ENCODE data around the gene ULK4.

Gene ULK4

DNA sequence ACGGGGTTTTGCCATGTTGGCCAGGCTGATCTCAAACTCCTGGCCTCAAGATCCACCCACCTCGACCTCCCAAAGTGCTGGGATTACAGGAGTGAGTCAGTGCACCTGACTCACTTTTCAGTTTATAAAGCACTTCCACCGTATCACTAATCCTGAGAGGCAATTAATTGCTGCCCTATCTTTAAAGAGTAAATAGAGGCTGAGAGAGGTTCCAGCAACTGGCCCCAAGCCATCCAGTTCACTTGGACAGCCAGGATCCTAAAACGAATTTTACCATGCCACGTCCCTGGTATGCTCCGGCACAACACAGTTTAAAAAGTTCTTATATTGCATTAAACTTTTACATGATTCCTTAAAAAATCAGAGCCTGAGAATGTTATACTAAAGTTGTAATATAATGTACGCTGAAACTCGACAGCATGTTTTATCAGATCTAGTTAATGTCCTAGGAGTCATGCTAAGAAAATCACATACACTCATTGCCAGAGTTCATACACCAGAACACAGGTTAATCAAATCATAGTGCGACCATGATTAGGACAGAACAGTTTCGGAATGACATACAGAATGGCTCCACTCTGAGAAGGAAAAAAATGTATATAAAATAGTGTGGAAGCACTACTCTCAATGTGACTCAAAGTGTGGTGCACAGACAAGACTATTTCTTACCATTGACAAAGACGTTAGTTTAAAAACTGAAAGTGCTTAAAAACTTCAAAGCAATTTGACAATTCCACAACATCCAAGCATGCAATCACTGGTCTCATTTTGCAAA, 125.4 kb downstream of the ULK4 start:
- H3K4me3 ChIP-seq (replicated peaks; ENCODE audit: low read depth, low read length) = no peak overlapping the region
- no peak for DNase-seq (ENCODE audit: low read depth)
- TF ChIP-seq CTCF (IDR thresholded peaks at IDR 0.05; ENCODE audit: low read length, missing control alignments) = no peak

- H3K4me3 ChIP-seq (replicated peaks; ENCODE audit: low read depth, low read length) = no peak overlapping the region
- TF ChIP-seq CTCF (IDR thresholded peaks at IDR 0.05; ENCODE audit: low read length, missing control alignments) = no peak
- no peak for DNase-seq (ENCODE audit: low read depth)
Observed at GRCh38 chr3:41833628-41834027, 128.3 kb downstream of the ULK4 start.

DNA sequence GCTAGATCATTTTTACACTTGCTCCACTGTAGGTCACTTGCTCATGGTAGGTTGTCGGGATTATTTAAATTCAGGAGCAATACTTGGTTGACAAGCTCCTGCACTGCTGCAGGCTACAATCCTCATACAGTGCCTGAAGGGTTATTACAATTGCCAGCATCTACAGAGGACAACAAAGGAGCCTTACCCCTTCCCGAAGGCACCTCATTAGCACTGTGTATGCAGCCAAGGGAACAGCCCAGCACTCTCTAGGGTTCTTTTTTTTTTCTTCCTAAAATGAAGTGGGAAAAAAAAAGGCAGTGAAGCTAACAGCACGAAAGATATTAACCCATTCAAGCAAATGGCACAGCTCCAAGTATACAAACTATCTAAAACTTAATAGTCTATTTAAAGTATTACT, 142.7 kb downstream of the ULK4 start:
- DNase-seq (ENCODE audit: low read depth) = no peak
- no peak overlapping the region for H3K4me3 ChIP-seq (replicated peaks; ENCODE audit: low read depth, low read length)
- TF ChIP-seq CTCF (IDR thresholded peaks at IDR 0.05; ENCODE audit: low read length, missing control alignments) = no peak

GRCh38 chr3:41808618-41809017, 153.3 kb downstream of the ULK4 start:
- TF ChIP-seq CTCF (IDR thresholded peaks at IDR 0.05; ENCODE audit: low read length, missing control alignments) = no peak
- no peak for DNase-seq (ENCODE audit: low read depth)
- no peak overlapping the region for H3K4me3 ChIP-seq (replicated peaks; ENCODE audit: low read depth, low read length)

DNA sequence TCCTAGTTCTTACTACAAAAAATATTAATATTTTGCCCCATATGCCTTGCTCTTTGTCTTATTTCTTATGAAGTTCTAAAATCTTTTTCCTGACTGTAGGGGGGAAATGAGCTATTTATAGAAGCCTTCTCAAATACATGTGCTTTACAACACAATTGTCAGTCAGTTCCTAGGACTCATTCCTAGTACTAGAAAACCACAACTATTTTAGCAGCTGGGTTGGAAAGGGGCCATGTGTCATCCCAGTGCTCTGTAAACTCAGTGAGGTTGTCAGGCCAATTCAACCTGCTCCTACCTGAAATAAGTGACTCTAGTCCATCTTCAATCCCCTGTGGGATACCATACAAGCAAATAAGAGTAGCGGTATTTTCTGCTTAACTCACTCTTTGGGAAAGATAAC, 153.8 kb downstream of the ULK4 start:
- TF ChIP-seq CTCF (IDR thresholded peaks at IDR 0.05; ENCODE audit: low read length, missing control alignments) = no peak
- DNase-seq (ENCODE audit: low read depth) = peak; percentile 57
- no peak overlapping the region for H3K4me3 ChIP-seq (replicated peaks; ENCODE audit: low read depth, low read length)

- no peak for TF ChIP-seq CTCF (IDR thresholded peaks at IDR 0.05; ENCODE audit: low read length, missing control alignments)
- no peak for DNase-seq (ENCODE audit: low read depth)
- no peak overlapping the region for H3K4me3 ChIP-seq (replicated peaks; ENCODE audit: low read depth, low read length)
Observed at GRCh38 chr3:41794748-41795589, 166.9 kb downstream of the ULK4 start.
